HL-60/S4 treated with retinoic acid at 250 ng/mL for 4 days and 3 days (cell line): ENCODE results near the gene ARRB1.

Source experiments
- in situ Hi-C: fragments of 300-500 bp; cut with MboI; formaldehyde crosslinking; loops from 2 replicates; pipeline ENCODE4 v1.7.0; 2022; ENCODE audit warnings: low sequenced_read_pairs

ARRB1 gene

GRCh38 chr11:75344761-75345454 lies 6.6 kb downstream of the ARRB1 start:
- in situ Hi-C loops, result no loop called here

- in situ Hi-C loops, result no loop called here
Measured at GRCh38 chr11:75344186-75344585, 7.3 kb downstream of the ARRB1 start.

GRCh38 chr11:75342966-75343870 lies 8.2 kb downstream of the ARRB1 start:
- in situ Hi-C loops, result no loop called here

GRCh38 chr11:75342231-75342918 lies 9.1 kb downstream of the ARRB1 start:
- in situ Hi-C loops, result no loop called here

GRCh38 chr11:75341612-75342011 lies 9.8 kb downstream of the ARRB1 start:
- in situ Hi-C loops, result no loop called here

GRCh38 chr11:75339685-75340409 lies 11.6 kb downstream of the ARRB1 start:
- in situ Hi-C loops, result loop anchor here (10.0 kb wide), 1 partner anchor 45 kb away; no protein-coding TSS in a partner anchor

GRCh38 chr11:75338516-75339208 lies 12.8 kb downstream of the ARRB1 start:
- in situ Hi-C loops, result loop anchor here (10.0 kb wide), 1 partner anchor 46 kb away; no protein-coding TSS in a partner anchor

GRCh38 chr11:75337195-75337654 lies 14.2 kb downstream of the ARRB1 start:
- in situ Hi-C loops, result loop anchor here (10.0 kb wide), 1 partner anchor 48 kb away; no protein-coding TSS in a partner anchor

GRCh38 chr11:75334976-75335375 lies 16.5 kb downstream of the ARRB1 start:
- in situ Hi-C loops, result loop anchor here (10.0 kb wide), 1 partner anchor 50 kb away; no protein-coding TSS in a partner anchor

- in situ Hi-C loops, result loop anchor here (10.0 kb wide), 1 partner anchor 50 kb away; no protein-coding TSS in a partner anchor
Measured at GRCh38 chr11:75334402-75334891, 17.0 kb downstream of the ARRB1 start.

GRCh38 chr11:75333807-75334140 lies 17.7 kb downstream of the ARRB1 start:
- in situ Hi-C loops, result loop anchor here (10.0 kb wide), 1 partner anchor 51 kb away; no protein-coding TSS in a partner anchor

- in situ Hi-C loops, result loop anchor here (10.0 kb wide), 1 partner anchor 52 kb away; no protein-coding TSS in a partner anchor
Measured at GRCh38 chr11:75333022-75333806, 18.2 kb downstream of the ARRB1 start.

GRCh38 chr11:75331761-75332160 lies 19.7 kb downstream of the ARRB1 start:
- in situ Hi-C loops, result loop anchor here (10.0 kb wide), 1 partner anchor 53 kb away; no protein-coding TSS in a partner anchor

GRCh38 chr11:75331304-75331703 lies 20.2 kb downstream of the ARRB1 start:
- in situ Hi-C loops, result loop anchor here (10.0 kb wide), 1 partner anchor 53 kb away; no protein-coding TSS in a partner anchor

- in situ Hi-C loops, result loop anchor here (10.0 kb wide), 1 partner anchor 54 kb away; no protein-coding TSS in a partner anchor
Measured at GRCh38 chr11:75330886-75331285, 20.6 kb downstream of the ARRB1 start.

GRCh38 chr11:75330291-75330690 lies 21.2 kb downstream of the ARRB1 start:
- in situ Hi-C loops, result loop anchor here (10.0 kb wide), 1 partner anchor 55 kb away; no protein-coding TSS in a partner anchor

- in situ Hi-C loops, result no loop called here
Measured at GRCh38 chr11:75328426-75329277, 22.8 kb downstream of the ARRB1 start.

GRCh38 chr11:75326439-75326810 lies 25.0 kb downstream of the ARRB1 start:
- in situ Hi-C loops, result no loop called here
